ENCODE measurements around the gene LMO7.
A peak's percentile ranks its signal among the peaks of the same experiment; 100 is the strongest.

Gene LMO7

DNA sequence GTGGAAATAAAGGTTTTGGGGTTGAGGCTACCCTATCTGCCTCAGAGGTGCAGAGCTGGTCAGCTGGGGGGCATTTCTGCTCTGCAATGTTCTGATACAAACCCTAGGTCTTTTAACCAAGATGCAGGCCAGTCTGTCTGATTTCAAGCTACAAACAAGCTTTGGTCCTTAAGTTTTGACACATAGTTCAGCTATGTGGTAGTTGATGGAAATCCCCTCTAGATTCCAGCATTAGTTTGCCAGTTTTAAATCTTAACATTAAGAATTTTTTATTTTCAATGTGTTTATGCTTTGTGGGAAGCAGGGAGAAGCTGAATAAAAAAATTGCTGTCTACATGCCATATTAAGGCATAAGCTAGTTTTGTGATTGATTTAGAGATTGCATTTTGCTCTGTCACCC lies 225.7 kb downstream of the LMO7 start:
- no peak overlapping the region for H3K27ac ChIP-seq (ENCODE audit: low read depth, low read length)
- no peaks in the 10 kb centered on the region for H3K9me3 ChIP-seq (ENCODE audit: control insufficient read depth, insufficient read depth, low read length)
- H3K36me3 ChIP-seq (ENCODE audit: control insufficient read depth, insufficient read depth, low read length) = no peaks in the 10 kb centered on the region
- no peak overlapping the region for H3K4me3 ChIP-seq (ENCODE audit: low read depth, low read length)
- no peaks in the 10 kb centered on the region for H3K27me3 ChIP-seq (ENCODE audit: control insufficient read depth, insufficient read depth, low read length)
- H3K9ac ChIP-seq (ENCODE audit: low read depth, low read length) = no peak overlapping the region
- H3K4me1 ChIP-seq (ENCODE audit: control insufficient read depth, insufficient read depth, low read length) = no peaks in the 10 kb centered on the region

DNA sequence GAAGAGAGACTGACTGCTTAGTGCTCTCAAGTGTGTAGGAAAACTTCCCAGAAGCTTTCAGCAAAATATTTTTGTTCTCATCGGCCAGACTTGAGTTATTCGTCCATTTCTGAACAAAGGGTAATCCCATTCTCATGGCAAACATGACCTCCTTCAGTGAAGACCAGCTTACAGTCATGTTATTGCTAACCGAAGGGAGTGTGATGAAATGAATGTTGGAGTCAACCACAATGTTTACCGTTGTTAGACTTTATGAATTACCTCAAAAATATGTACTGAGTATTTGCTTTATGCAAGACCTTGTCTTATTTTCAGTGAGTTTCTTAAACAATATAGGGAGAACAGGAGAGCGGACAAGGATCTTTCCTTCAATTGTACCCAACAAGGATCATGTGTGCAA lies 228.6 kb downstream of the LMO7 start:
- H3K27ac ChIP-seq (ENCODE audit: low read depth, low read length) = no peak overlapping the region
- no peak overlapping the region for H3K4me3 ChIP-seq (ENCODE audit: low read depth, low read length)
- H3K9ac ChIP-seq (ENCODE audit: low read depth, low read length) = no peak overlapping the region
- H3K9me3 ChIP-seq (ENCODE audit: control insufficient read depth, insufficient read depth, low read length) = no peaks in the 10 kb centered on the region
- no peaks in the 10 kb centered on the region for H3K36me3 ChIP-seq (ENCODE audit: control insufficient read depth, insufficient read depth, low read length)
- H3K27me3 ChIP-seq (ENCODE audit: control insufficient read depth, insufficient read depth, low read length) = no peaks in the 10 kb centered on the region
- peaks cover 8% of the 10 kb centered on the region for H3K4me1 ChIP-seq (ENCODE audit: control insufficient read depth, insufficient read depth, low read length)

DNA sequence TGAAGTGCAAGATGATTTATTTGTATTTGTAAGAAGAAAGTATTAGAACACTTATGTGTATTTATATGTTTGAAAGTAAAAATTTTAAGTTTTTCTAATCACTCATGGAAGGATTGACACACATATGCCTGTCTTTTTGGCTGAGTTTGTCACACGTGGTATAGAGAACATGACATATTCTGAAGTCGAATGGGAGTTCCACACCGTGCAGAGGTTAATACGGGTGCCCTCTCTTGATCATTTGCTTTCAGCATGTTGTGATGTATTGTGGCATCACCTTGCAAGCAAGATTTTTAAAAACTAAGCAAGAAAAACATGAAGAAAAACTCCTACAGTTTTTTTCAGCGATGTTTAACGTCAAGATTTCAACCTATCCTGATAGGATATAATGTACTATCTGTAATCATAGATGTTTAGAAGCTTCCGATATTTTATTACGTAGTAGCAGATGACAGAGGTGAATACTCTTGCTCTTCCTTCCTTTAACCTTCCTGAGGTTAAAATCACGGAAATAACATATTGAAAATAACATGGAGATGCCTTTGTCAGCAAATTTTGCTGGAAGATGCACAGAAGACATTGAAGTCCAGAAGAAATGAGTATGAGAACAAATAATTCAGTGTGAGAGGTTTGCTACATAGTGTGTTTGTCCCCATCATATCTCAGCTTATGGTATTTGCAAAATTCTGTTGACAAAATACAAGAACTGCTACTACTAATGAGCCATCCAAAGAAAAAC lies 231.4 kb downstream of the LMO7 start:
- no peaks in the 10 kb centered on the region for H3K9me3 ChIP-seq (ENCODE audit: control insufficient read depth, insufficient read depth, low read length)
- no peaks in the 10 kb centered on the region for H3K36me3 ChIP-seq (ENCODE audit: control insufficient read depth, insufficient read depth, low read length)

DNA sequence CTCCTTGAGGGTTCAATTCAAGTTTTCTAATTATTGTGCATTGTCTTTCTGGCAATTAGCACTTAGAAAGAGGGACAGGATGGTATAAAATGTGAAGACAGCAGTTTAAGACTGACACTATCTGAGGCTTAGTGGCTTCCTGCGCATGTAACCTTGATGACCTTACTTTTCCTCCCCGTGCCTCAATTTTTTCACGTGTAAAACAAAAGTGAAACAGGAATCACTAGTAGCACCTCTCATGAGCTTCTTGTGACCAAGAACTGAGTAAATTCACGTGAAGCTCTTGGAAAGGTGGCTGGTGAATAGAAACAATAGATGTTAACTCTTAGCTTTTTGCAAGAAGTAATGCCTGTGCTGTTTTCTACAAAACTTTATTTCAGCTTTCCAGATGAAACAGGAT lies 233.9 kb downstream of the LMO7 start:
- peak overlapping the region; percentile 26 for H3K27ac ChIP-seq (ENCODE audit: low read depth, low read length)
- 0 out of 2 replicates have a peak overlapping the region, but pooled peaks have one; percentile 10 for H3K4me3 ChIP-seq (ENCODE audit: low read depth, low read length)
- no peaks in the 10 kb centered on the region for H3K27me3 ChIP-seq (ENCODE audit: control insufficient read depth, insufficient read depth, low read length)
- H3K4me1 ChIP-seq (ENCODE audit: control insufficient read depth, insufficient read depth, low read length) = peaks cover 25% of the 10 kb centered on the region
- H3K36me3 ChIP-seq (ENCODE audit: control insufficient read depth, insufficient read depth, low read length) = no peaks in the 10 kb centered on the region
- H3K9ac ChIP-seq (ENCODE audit: low read depth, low read length) = no peak overlapping the region
- no peaks in the 10 kb centered on the region for H3K9me3 ChIP-seq (ENCODE audit: control insufficient read depth, insufficient read depth, low read length)

More for the DNA sequence above, 231.4 kb downstream of the LMO7 start:
- Histone ChIP-seq H3K27ac (ENCODE audit: low read depth, low read length) (no peak overlapping the region), H3K4me3 (ENCODE audit: low read depth, low read length) (no peak overlapping the region), H3K4me1 (ENCODE audit: control insufficient read depth, insufficient read depth, low read length) (peaks cover 21% of the 10 kb centered on the region), H3K27me3 (ENCODE audit: control insufficient read depth, insufficient read depth, low read length) (no peaks in the 10 kb centered on the region), H3K9ac (ENCODE audit: low read depth, low read length) (no peak overlapping the region)

DNA sequence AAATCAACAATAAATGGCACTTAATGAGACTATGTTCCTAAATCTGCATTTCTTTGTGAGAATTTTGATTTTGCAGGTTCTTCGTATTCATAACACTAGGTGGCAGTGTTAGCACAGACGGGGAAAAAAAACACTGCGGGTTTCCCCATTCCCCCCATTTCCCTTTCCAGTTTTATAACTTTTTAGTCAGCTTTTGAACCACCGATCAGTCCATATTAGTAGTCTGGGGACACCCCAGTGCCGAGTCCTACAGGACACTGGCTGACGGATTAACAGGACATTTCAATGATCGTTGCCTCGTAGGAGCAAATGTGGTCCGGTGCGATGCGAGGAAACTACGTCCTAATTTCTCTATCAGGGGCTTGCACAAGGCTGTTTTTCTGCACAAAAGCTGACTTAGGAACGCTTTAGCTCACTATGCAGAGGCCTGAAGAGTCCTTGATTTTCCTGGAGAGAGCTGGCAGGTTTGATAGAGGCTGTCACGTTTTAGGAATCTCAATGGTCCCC lies 234.3 kb downstream of the LMO7 start:
- Histone ChIP-seq H3K9me3 (ENCODE audit: control insufficient read depth, insufficient read depth, low read length) (no peaks in the 10 kb centered on the region), H3K4me1 (ENCODE audit: control insufficient read depth, insufficient read depth, low read length) (peaks cover 29% of the 10 kb centered on the region), H3K4me3 (ENCODE audit: low read depth, low read length) (no peak overlapping the region), H3K27me3 (ENCODE audit: control insufficient read depth, insufficient read depth, low read length) (no peaks in the 10 kb centered on the region), H3K9ac (ENCODE audit: low read depth, low read length) (no peak overlapping the region), H3K36me3 (ENCODE audit: control insufficient read depth, insufficient read depth, low read length) (no peaks in the 10 kb centered on the region), H3K27ac (ENCODE audit: low read depth, low read length) (no peak overlapping the region)

DNA sequence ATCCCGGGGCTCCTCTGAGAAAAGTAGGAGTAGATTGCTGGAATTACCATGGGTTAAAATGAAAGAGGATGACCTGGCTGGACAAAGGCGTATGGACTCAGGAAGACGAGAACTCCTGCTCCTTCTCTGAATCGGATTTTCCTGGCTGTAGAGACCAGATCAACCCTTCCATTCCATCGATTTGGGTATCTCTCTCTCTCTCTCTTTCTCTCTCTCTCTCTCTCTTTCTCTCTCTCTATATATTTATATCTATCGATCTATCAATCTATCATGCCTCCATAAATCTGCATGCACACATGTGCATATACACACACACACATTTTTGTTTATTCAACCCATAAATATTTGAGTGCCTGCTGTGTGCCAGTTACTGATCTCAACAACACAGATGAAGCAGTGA lies 234.9 kb downstream of the LMO7 start:
- Histone ChIP-seq H3K9me3 (ENCODE audit: control insufficient read depth, insufficient read depth, low read length) (no peaks in the 10 kb centered on the region), H3K9ac (ENCODE audit: low read depth, low read length) (no peak overlapping the region), H3K27me3 (ENCODE audit: control insufficient read depth, insufficient read depth, low read length) (no peaks in the 10 kb centered on the region), H3K36me3 (ENCODE audit: control insufficient read depth, insufficient read depth, low read length) (no peaks in the 10 kb centered on the region), H3K4me1 (ENCODE audit: control insufficient read depth, insufficient read depth, low read length) (peaks cover 31% of the 10 kb centered on the region), H3K4me3 (ENCODE audit: low read depth, low read length) (no peak overlapping the region), H3K27ac (ENCODE audit: low read depth, low read length) (no peak overlapping the region)

DNA sequence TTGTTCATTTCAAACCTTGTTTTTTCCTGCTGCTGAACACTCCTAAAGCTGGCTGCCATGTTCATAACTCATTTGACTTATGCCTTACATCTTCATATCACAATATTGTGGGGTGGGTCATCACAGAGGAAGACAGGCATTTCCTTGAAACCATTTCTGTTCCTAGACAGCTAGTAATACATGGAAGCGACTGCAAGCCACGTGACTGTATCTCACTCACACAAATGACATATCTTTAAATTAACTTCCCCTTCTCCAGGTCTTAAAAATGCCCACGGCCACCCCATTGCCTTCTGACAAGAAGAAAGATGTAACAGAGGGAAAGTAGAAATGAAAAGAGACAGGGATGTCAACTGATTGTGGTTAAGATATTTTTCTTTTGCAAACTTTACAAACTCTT lies 236.8 kb downstream of the LMO7 start:
- no peaks in the 10 kb centered on the region for H3K27me3 ChIP-seq (ENCODE audit: control insufficient read depth, insufficient read depth, low read length)
- no peaks in the 10 kb centered on the region for H3K36me3 ChIP-seq (ENCODE audit: control insufficient read depth, insufficient read depth, low read length)
- no peak overlapping the region for H3K4me3 ChIP-seq (ENCODE audit: low read depth, low read length)
- no peak overlapping the region for H3K27ac ChIP-seq (ENCODE audit: low read depth, low read length)
- H3K4me1 ChIP-seq (ENCODE audit: control insufficient read depth, insufficient read depth, low read length) = peaks cover 42% of the 10 kb centered on the region
- H3K9ac ChIP-seq (ENCODE audit: low read depth, low read length) = no peak overlapping the region
- H3K9me3 ChIP-seq (ENCODE audit: control insufficient read depth, insufficient read depth, low read length) = no peaks in the 10 kb centered on the region

DNA sequence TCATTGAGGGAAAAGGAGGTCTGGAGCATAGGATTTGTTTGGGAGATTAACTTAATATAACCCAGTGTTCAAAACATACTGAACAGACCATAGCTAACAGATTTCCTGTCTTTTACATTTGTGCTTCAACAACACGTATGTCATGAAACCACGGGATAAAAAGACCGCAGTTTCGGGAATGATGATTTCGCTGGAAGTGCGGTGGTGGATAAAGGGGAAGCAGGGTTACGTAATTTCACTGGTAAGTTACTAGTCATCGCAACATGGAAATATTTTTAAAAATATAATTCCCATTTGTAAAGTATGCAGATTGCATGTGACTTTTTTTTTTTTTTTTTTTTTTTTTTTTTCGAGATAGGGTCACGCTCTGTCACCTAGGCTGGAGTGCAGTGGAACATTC lies 237.4 kb downstream of the LMO7 start:
- H3K4me1 ChIP-seq (ENCODE audit: control insufficient read depth, insufficient read depth, low read length) = peaks cover 42% of the 10 kb centered on the region
- no peaks in the 10 kb centered on the region for H3K36me3 ChIP-seq (ENCODE audit: control insufficient read depth, insufficient read depth, low read length)
- no peak overlapping the region for H3K27ac ChIP-seq (ENCODE audit: low read depth, low read length)
- no peak overlapping the region for H3K9ac ChIP-seq (ENCODE audit: low read depth, low read length)
- no peak overlapping the region for H3K4me3 ChIP-seq (ENCODE audit: low read depth, low read length)
- no peaks in the 10 kb centered on the region for H3K27me3 ChIP-seq (ENCODE audit: control insufficient read depth, insufficient read depth, low read length)
- H3K9me3 ChIP-seq (ENCODE audit: control insufficient read depth, insufficient read depth, low read length) = no peaks in the 10 kb centered on the region

DNA sequence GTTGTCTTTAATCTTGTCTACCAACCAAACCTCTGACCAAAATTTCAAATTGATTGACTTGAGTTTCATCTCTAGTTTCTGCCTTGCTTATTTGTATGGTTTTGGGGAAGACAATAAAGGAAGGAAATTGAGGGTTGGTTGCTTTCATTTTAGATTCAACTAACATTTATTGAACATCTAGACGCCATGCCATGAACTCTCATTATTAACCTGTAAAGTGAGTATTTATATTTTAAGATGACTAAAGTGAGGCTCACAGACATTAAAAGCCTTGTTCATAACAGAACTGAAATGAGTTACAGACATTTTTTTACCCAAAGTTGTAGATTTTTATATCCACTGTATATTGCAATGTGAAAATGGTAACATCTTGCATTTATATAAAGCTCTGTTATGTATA lies 239.3 kb downstream of the LMO7 start:
- H3K9ac ChIP-seq (ENCODE audit: low read depth, low read length) = no peak overlapping the region
- no peak overlapping the region for H3K27ac ChIP-seq (ENCODE audit: low read depth, low read length)

DNA sequence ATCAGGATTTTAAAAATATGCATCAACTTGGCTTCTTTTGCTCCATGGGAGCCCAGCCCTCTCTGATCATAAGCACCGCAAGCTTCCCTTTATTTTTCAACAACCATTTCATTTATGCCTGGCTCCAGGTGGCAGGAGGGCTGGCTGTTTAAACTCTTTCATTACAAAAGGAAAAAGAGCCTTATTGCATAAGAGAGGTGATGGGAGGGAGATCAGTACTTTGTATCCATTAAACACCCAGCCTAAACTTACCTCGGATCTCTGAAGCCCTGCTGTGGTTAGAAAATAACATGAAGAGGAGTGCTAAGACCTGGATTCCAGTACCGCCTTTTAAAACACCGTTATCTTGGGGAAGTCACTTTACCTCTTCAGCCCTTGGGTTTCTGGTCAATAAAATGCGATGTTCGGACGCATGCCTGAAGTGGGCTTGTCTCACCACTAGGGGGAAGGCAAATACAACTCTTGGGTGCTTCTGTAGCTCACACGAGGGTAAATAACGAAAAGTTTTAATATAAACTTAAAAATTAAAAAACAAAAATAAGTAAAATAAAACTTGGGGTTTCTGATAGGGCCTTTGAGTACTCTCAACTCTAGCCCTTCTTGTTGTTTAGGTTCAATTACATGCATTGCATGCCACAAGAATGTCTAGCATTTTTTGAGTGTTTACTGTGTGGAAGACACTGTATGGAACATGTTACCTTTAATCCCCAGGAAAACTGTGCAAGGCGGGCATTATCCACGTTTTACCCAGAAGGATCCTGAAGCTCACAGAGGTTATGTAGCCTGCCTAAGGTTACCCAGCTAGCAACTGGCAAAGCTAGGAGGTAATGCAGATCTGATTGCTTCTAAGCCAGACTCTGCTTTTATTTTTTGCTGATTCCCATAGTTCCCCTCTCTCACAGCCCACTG lies 240.3 kb downstream of the LMO7 start:
- Histone ChIP-seq H3K27me3 (ENCODE audit: control insufficient read depth, insufficient read depth, low read length) (no peaks in the 10 kb centered on the region), H3K4me3 (ENCODE audit: low read depth, low read length) (no peak overlapping the region), H3K9ac (ENCODE audit: low read depth, low read length) (no peak overlapping the region), H3K27ac (ENCODE audit: low read depth, low read length) (no peak overlapping the region), H3K4me1 (ENCODE audit: control insufficient read depth, insufficient read depth, low read length) (peaks cover 21% of the 10 kb centered on the region), H3K36me3 (ENCODE audit: control insufficient read depth, insufficient read depth, low read length) (no peaks in the 10 kb centered on the region), H3K9me3 (ENCODE audit: control insufficient read depth, insufficient read depth, low read length) (no peaks in the 10 kb centered on the region)

More for the DNA sequence above, 239.3 kb downstream of the LMO7 start:
- Histone ChIP-seq H3K4me3 (ENCODE audit: low read depth, low read length) (no peak overlapping the region), H3K36me3 (ENCODE audit: control insufficient read depth, insufficient read depth, low read length) (no peaks in the 10 kb centered on the region), H3K4me1 (ENCODE audit: control insufficient read depth, insufficient read depth, low read length) (peaks cover 28% of the 10 kb centered on the region), H3K9me3 (ENCODE audit: control insufficient read depth, insufficient read depth, low read length) (no peaks in the 10 kb centered on the region), H3K27me3 (ENCODE audit: control insufficient read depth, insufficient read depth, low read length) (no peaks in the 10 kb centered on the region)

DNA sequence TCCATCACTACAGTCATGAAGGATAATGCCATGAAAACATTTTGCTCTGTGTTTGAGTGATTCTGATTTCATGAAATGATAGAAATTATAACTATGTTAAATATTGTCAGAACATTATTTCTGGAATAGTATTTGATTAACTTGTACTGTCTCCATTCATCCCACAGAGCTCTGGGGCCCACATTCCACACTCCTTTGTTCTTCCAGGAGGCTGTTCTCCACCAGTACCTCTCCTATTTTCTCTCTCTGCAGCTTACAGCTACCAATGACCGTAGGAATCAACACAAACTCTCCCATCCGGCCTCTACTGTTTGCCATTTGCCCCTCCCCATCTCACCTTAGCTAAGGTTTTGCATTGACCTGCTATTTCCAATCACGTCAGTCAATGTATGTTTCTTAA lies 240.9 kb downstream of the LMO7 start:
- no peaks in the 10 kb centered on the region for H3K36me3 ChIP-seq (ENCODE audit: control insufficient read depth, insufficient read depth, low read length)
- no peak overlapping the region for H3K9ac ChIP-seq (ENCODE audit: low read depth, low read length)
- no peak overlapping the region for H3K27ac ChIP-seq (ENCODE audit: low read depth, low read length)
- no peaks in the 10 kb centered on the region for H3K27me3 ChIP-seq (ENCODE audit: control insufficient read depth, insufficient read depth, low read length)
- H3K9me3 ChIP-seq (ENCODE audit: control insufficient read depth, insufficient read depth, low read length) = no peaks in the 10 kb centered on the region
- H3K4me3 ChIP-seq (ENCODE audit: low read depth, low read length) = no peak overlapping the region
- peaks cover 21% of the 10 kb centered on the region for H3K4me1 ChIP-seq (ENCODE audit: control insufficient read depth, insufficient read depth, low read length)

All from HUES48 (cell line).